Mesenchymal stem cell (in vitro differentiated cells and primary cell): ENCODE data around the gene ATG7.
A peak's percentile ranks its signal among the peaks of the same experiment; 100 is the strongest.

ENCODE experiments used
- DNase-seq: peaks from one replicate; pipeline ENCODE4 v3.0.0-alpha.2; 2013
- H2AFZ ChIP-seq: one replicate; pipeline ENCODE4 v1.6.1; 2013; ENCODE audit warnings: low read depth, mild to moderate bottlenecking, control low read depth, inconsistent platforms, low read length, moderate library complexity
- H2AK5ac ChIP-seq: 2 replicates; pipeline ENCODE4 v1.6.1; 2013; ENCODE audit warnings: low read length, moderate library complexity, mild to moderate bottlenecking, inconsistent platforms; ENCODE audit not compliant: severe bottlenecking
- H2BK120ac ChIP-seq: one replicate; pipeline ENCODE4 v1.6.1; 2013; ENCODE audit warnings: low read depth, mild to moderate bottlenecking, inconsistent platforms, low read length, moderate library complexity
- H2BK12ac ChIP-seq, 2 experiments: one replicate each; pipeline ENCODE4 v1.6.1; 2013; ENCODE audit warnings: inconsistent platforms in 2 of 2, low read length in 2 of 2, mild to moderate bottlenecking in 2 of 2, moderate library complexity in 2 of 2, control low read depth in 1 of 2
- H2BK15ac ChIP-seq: one replicate; pipeline ENCODE4 v1.6.1; 2013; ENCODE audit warnings: mild to moderate bottlenecking, low read depth, inconsistent platforms; ENCODE audit not compliant: poor library complexity, severe bottlenecking
- H2BK5ac ChIP-seq: 2 replicates; pipeline ENCODE4 v1.6.1; 2013; ENCODE audit warnings: low read depth, mild to moderate bottlenecking, low read length, control low read depth, inconsistent platforms; ENCODE audit not compliant: poor library complexity, severe bottlenecking
- H3K14ac ChIP-seq, 2 experiments: one replicate each; pipeline ENCODE4 v1.6.1; 2013; ENCODE audit warnings: inconsistent platforms in 2 of 2, low read length in 2 of 2, control low read depth in 1 of 2, mild to moderate bottlenecking in 1 of 2, moderate library complexity in 1 of 2
- H3K18ac ChIP-seq, 2 experiments: one replicate each; pipeline ENCODE4 v1.6.1; 2013; ENCODE audit warnings: inconsistent platforms in 2 of 2, low read length in 2 of 2, control low read depth in 1 of 2, low read depth in 1 of 2, mild to moderate bottlenecking in 1 of 2
- H3K23ac ChIP-seq, 2 experiments: one replicate each; pipeline ENCODE4 v1.6.1; 2013; ENCODE audit warnings: inconsistent platforms in 2 of 2, low read length in 2 of 2, mild to moderate bottlenecking in 2 of 2, moderate library complexity in 2 of 2, control low read depth in 1 of 2
- H3K27ac ChIP-seq: 2 replicates; pipeline ENCODE4 v1.5.1; 2013; ENCODE audit warnings: mild to moderate bottlenecking, moderate library complexity, low read length, control low read depth, inconsistent platforms; ENCODE audit not compliant: poor library complexity, severe bottlenecking
- H3K27me3 ChIP-seq, 2 experiments: 2 replicates each; pipeline versions ENCODE4 v1.6.1 to v1.7.0; 2013; ENCODE audit warnings: low read length in 2 of 2, mild to moderate bottlenecking in 2 of 2, moderate library complexity in 2 of 2, control low read depth in 1 of 2, inconsistent platforms in 1 of 2; ENCODE audit not compliant: control insufficient read depth in 1 of 2, insufficient read depth in 1 of 2
- H3K36me3 ChIP-seq, 2 experiments: 2 replicates each; pipeline versions ENCODE4 v1.6.1 to v1.7.0; 2013; ENCODE audit warnings: low read length in 2 of 2, control low read depth in 1 of 2, inconsistent platforms in 1 of 2, low read depth in 1 of 2, mild to moderate bottlenecking in 1 of 2; ENCODE audit not compliant: insufficient read depth in 2 of 2, control insufficient read depth in 1 of 2
- H3K4ac ChIP-seq, 2 experiments: one replicate each; pipeline ENCODE4 v1.6.1; 2013; ENCODE audit warnings: inconsistent platforms in 2 of 2, low read length in 2 of 2, mild to moderate bottlenecking in 2 of 2, moderate library complexity in 2 of 2, control low read depth in 1 of 2, low read depth in 1 of 2
- H3K4me1 ChIP-seq: 2 replicates; pipeline ENCODE4 v1.6.1; 2013; ENCODE audit warnings: low read depth, low read length, control low read depth; ENCODE audit not compliant: control insufficient read depth, insufficient read depth
- H3K4me2 ChIP-seq: 2 replicates; pipeline ENCODE4 v1.6.1; 2013; ENCODE audit warnings: low read length, mild to moderate bottlenecking, inconsistent platforms; ENCODE audit not compliant: poor library complexity, severe bottlenecking
- H3K4me3 ChIP-seq, 2 experiments: 2 replicates each; pipeline versions ENCODE4 v1.5.1 to v1.7.0; 2013; ENCODE audit warnings: low read length in 2 of 2, mild to moderate bottlenecking in 2 of 2, control low read depth in 1 of 2, low read depth in 1 of 2; ENCODE audit not compliant: insufficient read depth in 1 of 2
- H3K79me1 ChIP-seq: replicated peaks from 2 replicates; pipeline ENCODE4 v1.6.1; 2013; ENCODE audit warnings: mild to moderate bottlenecking, control low read depth, low read length, inconsistent platforms; ENCODE audit not compliant: poor library complexity, severe bottlenecking
- H3K9ac ChIP-seq: 2 replicates; pipeline ENCODE4 v1.7.0; 2013; ENCODE audit warnings: mild to moderate bottlenecking, low read length, moderate library complexity
- H3K9me3 ChIP-seq: 2 replicates; pipeline ENCODE4 v1.7.0; 2013; ENCODE audit warnings: mild to moderate bottlenecking, low read length; ENCODE audit not compliant: control insufficient read depth
- H4K8ac ChIP-seq: one replicate; pipeline ENCODE4 v1.6.1; 2013; ENCODE audit warnings: inconsistent platforms, mild to moderate bottlenecking, low read length, moderate library complexity
- H4K91ac ChIP-seq: one replicate; pipeline ENCODE4 v1.6.1; 2013; ENCODE audit warnings: mild to moderate bottlenecking, low read length, inconsistent platforms
- WGBS: methylation state at CpG from one replicate; pipeline ENCODE4 v1.1.7; 2013; ENCODE audit warnings: mixed read lengths; 5-methylcytosine and 5-hydroxymethylcytosine counted together

Gene ATG7

DNA sequence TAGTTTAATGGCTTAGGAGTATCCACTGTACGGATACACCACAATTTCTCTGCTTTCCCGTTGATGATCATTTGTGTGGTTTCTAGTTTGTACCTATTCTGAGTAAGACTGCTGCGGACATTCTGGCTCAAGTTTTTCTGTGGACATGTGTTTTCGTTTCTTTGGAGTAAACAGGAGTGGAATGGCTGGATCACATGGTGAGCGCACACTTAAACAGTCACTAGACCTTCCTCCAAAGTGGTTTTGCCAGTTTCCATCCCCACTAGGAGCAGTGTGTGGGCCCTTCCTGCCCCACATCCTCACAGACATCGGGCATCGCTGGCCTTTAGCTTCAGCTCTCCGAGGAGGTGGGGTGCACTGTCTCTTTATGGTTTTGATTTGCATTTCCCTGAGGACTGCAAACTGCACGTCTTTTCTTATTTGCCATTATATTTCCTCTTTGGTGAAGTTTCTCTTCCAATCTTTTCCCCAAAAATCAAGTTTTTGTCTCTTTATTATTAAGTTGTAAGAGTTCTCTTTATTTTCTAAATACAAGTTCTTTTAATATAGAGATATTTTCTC, 277.5 kb downstream of the ATG7 start:
- H3K27me3 ChIP-seq = no peaks in the 10 kb centered on the region
- no peak overlapping the region for H3K4ac ChIP-seq
- H3K14ac ChIP-seq = peak overlapping the region in 1 of 2 experiments; percentile 35
- no peak overlapping the region for H3K4me3 ChIP-seq
- no peak overlapping the region for H4K91ac ChIP-seq
- no peak for DNase-seq
- no peak overlapping the region for H2AFZ ChIP-seq
- peak overlapping the region; percentile 1 for H3K27ac ChIP-seq
- peaks cover 24% of the 10 kb centered on the region for H3K4me1 ChIP-seq
- no peak overlapping the region for H3K23ac ChIP-seq
- peak overlapping the region in 1 of 2 experiments; percentile 29 for H2BK12ac ChIP-seq
- no peak overlapping the region for H2BK5ac ChIP-seq
- peak overlapping the region in 1 of 2 experiments; percentile 61 for H3K18ac ChIP-seq
- 93% methylated on average over 6 of the region's 9 CpGs for WGBS
- no peak overlapping the region for H3K4me2 ChIP-seq
- H3K9ac ChIP-seq = peak overlapping the region; percentile 77
- no peak overlapping the region for H2BK15ac ChIP-seq
- peaks cover 42% of the 10 kb centered on the region for H3K79me1 ChIP-seq
- no peak overlapping the region for H2AK5ac ChIP-seq
- no peak overlapping the region for H4K8ac ChIP-seq
- H3K9me3 ChIP-seq = no peaks in the 10 kb centered on the region
- no peak overlapping the region for H2BK120ac ChIP-seq
- peaks cover 10 to 24% of the 10 kb centered on the region in 2 experiments for H3K36me3 ChIP-seq

DNA sequence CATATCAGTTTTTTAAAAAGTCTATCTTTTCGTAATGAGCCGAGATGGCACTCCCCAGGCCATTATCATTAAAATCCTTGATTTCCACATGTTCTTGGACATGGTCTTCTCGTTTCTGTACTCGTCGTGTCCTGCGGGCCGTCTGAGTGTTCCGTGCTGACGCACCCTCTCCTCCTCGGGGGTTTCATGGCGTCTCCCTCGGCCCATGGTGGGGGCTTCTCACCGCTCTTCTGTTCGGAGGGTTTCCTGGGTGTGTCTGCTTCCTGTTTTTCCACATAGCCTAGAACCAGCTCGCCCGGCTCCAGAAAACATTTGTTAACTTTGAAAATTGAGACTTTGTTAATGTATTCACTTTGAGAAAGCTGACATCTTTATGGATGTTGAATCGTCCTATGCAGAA, 278.8 kb downstream of the ATG7 start:
- peaks cover 20 to 37% of the 10 kb centered on the region in 2 experiments for H3K36me3 ChIP-seq
- no peak overlapping the region for H2BK5ac ChIP-seq
- H3K18ac ChIP-seq = no peak overlapping the region
- H3K9me3 ChIP-seq = no peaks in the 10 kb centered on the region
- H3K27me3 ChIP-seq = no peaks in the 10 kb centered on the region
- no peak overlapping the region for H3K23ac ChIP-seq
- no peak overlapping the region for H3K4me2 ChIP-seq
- H2BK12ac ChIP-seq = no peak overlapping the region
- H3K27ac ChIP-seq = no peak overlapping the region
- peaks cover 44% of the 10 kb centered on the region for H3K79me1 ChIP-seq
- DNase-seq = no peak
- 95% methylated on average over 17 of the region's 17 CpGs for WGBS
- H2AK5ac ChIP-seq = no peak overlapping the region
- H3K4me3 ChIP-seq = peak overlapping the region in 1 of 2 experiments; percentile 61
- no peak overlapping the region for H2BK15ac ChIP-seq
- no peak overlapping the region for H2BK120ac ChIP-seq
- H3K4me1 ChIP-seq = peaks cover 22% of the 10 kb centered on the region
- H4K91ac ChIP-seq = no peak overlapping the region
- H3K4ac ChIP-seq = no peak overlapping the region
- H4K8ac ChIP-seq = no peak overlapping the region
- H3K9ac ChIP-seq = peak overlapping the region; percentile 77
- no peak overlapping the region for H2AFZ ChIP-seq
- no peak overlapping the region for H3K14ac ChIP-seq

DNA sequence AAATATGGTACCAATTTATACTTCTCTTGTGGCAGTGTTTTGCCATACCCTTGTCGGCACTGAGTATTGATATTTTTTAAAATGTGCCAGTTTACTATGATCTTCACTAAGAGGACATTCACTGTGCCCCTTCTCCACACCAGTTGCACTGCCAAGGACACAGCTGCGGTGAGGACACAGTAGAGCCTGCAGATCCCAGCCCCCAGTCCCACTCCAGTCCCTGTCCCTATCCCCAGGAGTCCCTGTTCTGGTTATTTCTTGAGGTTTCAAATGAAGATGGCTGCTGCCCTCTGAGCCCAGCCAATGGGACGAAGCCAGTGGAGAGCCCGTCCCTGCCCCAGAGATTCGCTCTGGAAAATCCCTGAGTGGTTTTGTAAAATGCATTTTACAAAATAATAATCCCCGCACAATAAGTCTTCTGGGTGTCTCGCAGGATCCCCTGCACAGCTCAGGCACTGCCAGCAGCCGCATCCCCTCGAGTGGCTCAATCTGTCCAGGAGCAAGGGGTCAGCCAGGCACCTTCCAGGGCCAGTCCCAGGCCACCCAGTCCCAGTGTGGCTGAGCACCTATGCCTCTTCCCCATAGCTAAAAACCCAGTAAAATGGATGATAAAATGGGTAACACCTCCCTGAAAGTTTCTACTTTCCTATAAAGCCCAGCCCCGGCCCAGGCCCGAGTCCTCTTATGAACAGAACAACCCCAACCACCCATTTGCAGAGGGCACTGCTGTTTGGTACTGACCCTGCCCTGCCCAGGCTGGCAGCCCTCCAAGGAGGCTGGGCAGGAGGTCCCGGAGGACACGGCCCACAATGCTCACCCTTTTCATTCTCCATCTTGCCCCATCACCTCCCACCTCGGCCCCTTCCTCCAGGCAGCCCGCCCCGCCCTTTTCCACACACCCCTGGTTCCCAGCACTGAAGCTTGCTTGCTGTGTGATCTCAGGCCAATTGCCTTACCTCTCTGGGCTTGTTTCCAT, 280.4 kb downstream of the ATG7 start:
- peak overlapping the region; percentile 40 to 42 for H3K18ac ChIP-seq
- H3K9ac ChIP-seq = no peak overlapping the region
- no peak overlapping the region for H2BK120ac ChIP-seq
- 96% methylated on average over 13 of the region's 16 CpGs for WGBS
- no peak overlapping the region for H3K27ac ChIP-seq
- H2AFZ ChIP-seq = no peak overlapping the region
- H3K4me3 ChIP-seq = no peak overlapping the region
- H2BK12ac ChIP-seq = peak overlapping the region; percentile 37 to 38
- H3K4ac ChIP-seq = no peak overlapping the region
- no peaks in the 10 kb centered on the region for H3K27me3 ChIP-seq
- H3K14ac ChIP-seq = no peak overlapping the region
- H2BK5ac ChIP-seq = no peak overlapping the region
- H3K9me3 ChIP-seq = no peaks in the 10 kb centered on the region
- H3K4me1 ChIP-seq = peaks cover 29% of the 10 kb centered on the region
- peak overlapping the region; percentile 57 for H4K91ac ChIP-seq
- peak overlapping the region in 1 of 2 experiments; percentile 5 for H3K23ac ChIP-seq
- peaks cover 28 to 43% of the 10 kb centered on the region in 2 experiments for H3K36me3 ChIP-seq
- H3K4me2 ChIP-seq = no peak overlapping the region
- H3K79me1 ChIP-seq = peaks cover 37% of the 10 kb centered on the region
- H4K8ac ChIP-seq = peak overlapping the region; percentile 76
- H2BK15ac ChIP-seq = no peak overlapping the region
- no peak for DNase-seq
- no peak overlapping the region for H2AK5ac ChIP-seq
